H1 (cell line): Measurements from ENCODE around the gene OPCML. TPM values are rescaled to one million over a fixed set of nuclear protein-coding genes. Genes with fewer than 3 reads are reported as not detected.
A peak's percentile ranks its signal among the peaks of the same experiment; 100 is the strongest.

Experiments
- CTCF ChIA-PET: fragments of 300-600 bp; sonication (Branson Sonifier 250); formaldehyde crosslinking; loops from one replicate; lab custom pipeline; 2021; ENCODE audit not compliant: partially characterized antibody; lab: Charles Lee
- POLR2A ChIA-PET: fragments of 300-600 bp; sonication (Branson Sonifier 250); formaldehyde crosslinking; loops from one replicate; lab custom pipeline; 2021; ENCODE audit warnings: inconsistent platforms; ENCODE audit not compliant: partially characterized antibody; lab: Charles Lee
- DNase-seq, 2 experiments: peaks; one replicate each; pipeline versions ENCODE4 v3.0.0 to v3.0.0-alpha.2; 2010 to 2022; ENCODE audit warnings: low spot score in 2 of 2, low read depth in 1 of 2, mixed read lengths in 1 of 2
- FAIRE-seq: peaks from 2 replicates; lab custom pipeline; 2011; peaks lifted over from hg19 to GRCh38; lab: Jason Lieb, UNC
- H2AFZ ChIP-seq: 2 replicates; pipeline ENCODE4 v1.8.1; 2012; ENCODE audit warnings: low read length, inconsistent platforms
- H2AK5ac ChIP-seq: 2 replicates; pipeline ENCODE4 v1.6.1; 2013; ENCODE audit warnings: low read depth, low read length
- H2BK120ac ChIP-seq: replicated peaks from 2 replicates; pipeline ENCODE3; 2013; ENCODE audit warnings: low read depth, low read length, inconsistent platforms
- H2BK12ac ChIP-seq: 2 replicates; pipeline ENCODE4 v1.6.1; 2013; ENCODE audit warnings: low read depth, low read length
- H2BK15ac ChIP-seq: 2 replicates; pipeline ENCODE4 v1.6.1; 2013; ENCODE audit warnings: low read length
- H2BK20ac ChIP-seq: 2 replicates; pipeline ENCODE4 v1.6.1; 2013; ENCODE audit warnings: low read length
- H2BK5ac ChIP-seq: 2 replicates; pipeline ENCODE4 v1.6.1; 2013; ENCODE audit warnings: low read depth, low read length
- H3K14ac ChIP-seq: 2 replicates; pipeline ENCODE4 v1.6.1; 2013; ENCODE audit warnings: inconsistent platforms; ENCODE audit not compliant: insufficient read length
- H3K18ac ChIP-seq: 2 replicates; pipeline ENCODE4 v1.6.1; 2013; ENCODE audit warnings: low read length; ENCODE audit errors: extremely low read depth
- H3K23ac ChIP-seq: 2 replicates; pipeline ENCODE4 v1.6.1; 2013; ENCODE audit warnings: inconsistent platforms; ENCODE audit not compliant: insufficient read length
- H3K23me2 ChIP-seq: 2 replicates; pipeline ENCODE4 v1.6.1; 2013; ENCODE audit warnings: low read depth, low read length
- H3K27ac ChIP-seq: 2 replicates; pipeline ENCODE4 v1.6.1; 2011; ENCODE audit warnings: low read depth, low read length, inconsistent platforms
- H3K27me3 ChIP-seq, 4 experiments: replicated peaks in 1 of 4; 1 replicate in 1 of 4; 2 replicates in 3 of 4; pipeline versions ENCODE4 v1.6.1 to v1.8.1; 2011 to 2013; ENCODE audit warnings: low read length in 3 of 4, mild to moderate bottlenecking in 3 of 4, inconsistent platforms in 2 of 4, mixed read lengths in 2 of 4, moderate library complexity in 1 of 4; ENCODE audit not compliant: control insufficient read depth in 3 of 4, insufficient read depth in 3 of 4; ENCODE audit errors: extremely low read depth in 1 of 4
- H3K36me3 ChIP-seq, 4 experiments: 2 replicates each; pipeline versions ENCODE4 v1.6.1 to v1.8.1; 2011 to 2013; ENCODE audit warnings: mild to moderate bottlenecking in 4 of 4, low read length in 3 of 4, moderate library complexity in 2 of 4, control low read depth in 1 of 4, inconsistent platforms in 1 of 4; ENCODE audit not compliant: insufficient read depth in 4 of 4, control insufficient read depth in 2 of 4
- H3K4ac ChIP-seq: replicated peaks from 2 replicates; pipeline ENCODE3; 2013; ENCODE audit warnings: low read length, low read depth, mixed read lengths, inconsistent platforms; ENCODE audit not compliant: insufficient read length
- H3K4me1 ChIP-seq, 4 experiments: replicated peaks in 1 of 4; 1 replicate in 1 of 4; 2 replicates in 3 of 4; pipeline versions ENCODE4 v1.6.1 to v1.8.1; 2011 to 2013; ENCODE audit warnings: low read length in 3 of 4, inconsistent platforms in 2 of 4, mixed read lengths in 1 of 4; ENCODE audit not compliant: insufficient read depth in 4 of 4, control insufficient read depth in 3 of 4
- H3K4me2 ChIP-seq, 2 experiments: 2 replicates each; pipeline versions ENCODE4 v1.6.1 to v1.8.1; 2011 to 2013; ENCODE audit warnings: low read depth in 2 of 2, low read length in 2 of 2, control low read depth in 1 of 2, inconsistent platforms in 1 of 2, mild to moderate bottlenecking in 1 of 2; ENCODE audit not compliant: insufficient read depth in 1 of 2
- H3K4me3 ChIP-seq, 4 experiments: fragments of 200-600, 300-600 bp in 1 of 4; sonication (generic), shearing (Covaris generic), sonication (Bioruptor Twin) in 1 of 4; 2 replicates each; pipeline versions ENCODE4 v1.5.1 to v1.8.1; 2011 to 2016; ENCODE audit warnings: low read length in 4 of 4, low read depth in 3 of 4, control low read depth in 2 of 4, inconsistent platforms in 2 of 4, mild to moderate bottlenecking in 2 of 4, mixed read lengths in 1 of 4, moderate library complexity in 1 of 4; ENCODE audit not compliant: insufficient read depth in 2 of 4; ENCODE audit errors: extremely low read depth in 1 of 4
- H3K56ac ChIP-seq: replicated peaks from 2 replicates; pipeline ENCODE3; 2013; ENCODE audit warnings: low read depth, mild to moderate bottlenecking, mixed read lengths, low read length, inconsistent platforms; ENCODE audit not compliant: insufficient read length
- H3K79me1 ChIP-seq: 2 replicates; pipeline ENCODE4 v1.6.1; 2013; ENCODE audit warnings: low read depth, low read length, control low read depth
- H3K79me2 ChIP-seq, 2 experiments: 2 replicates each; pipeline versions ENCODE4 v1.6.1 to v1.8.1; 2012 to 2013; ENCODE audit warnings: low read length in 2 of 2, mild to moderate bottlenecking in 2 of 2, inconsistent platforms in 1 of 2; ENCODE audit not compliant: insufficient read depth in 2 of 2, control insufficient read depth in 1 of 2
- H3K9ac ChIP-seq, 4 experiments: replicated peaks in 1 of 4; 1 replicate in 1 of 4; 2 replicates in 3 of 4; pipeline versions ENCODE4 v1.6.1 to v1.8.1; 2011 to 2013; ENCODE audit warnings: low read depth in 3 of 4, low read length in 3 of 4, control low read depth in 2 of 4, mild to moderate bottlenecking in 2 of 4, moderate library complexity in 2 of 4, inconsistent platforms in 1 of 4; ENCODE audit errors: extremely low read depth in 1 of 4
- H3K9me3 ChIP-seq, 2 experiments: 2 replicates each; pipeline versions ENCODE4 v1.6.1 to v1.8.1; 2012 to 2013; ENCODE audit warnings: mild to moderate bottlenecking in 2 of 2, moderate library complexity in 2 of 2, control low read depth in 1 of 2, inconsistent platforms in 1 of 2, low read depth in 1 of 2, low read length in 1 of 2, mixed read lengths in 1 of 2; ENCODE audit not compliant: insufficient read depth in 2 of 2
- H4K20me1 ChIP-seq, 2 experiments: replicated peaks in 1 of 2; 2 replicates each; pipeline versions ENCODE3 to v1.8.1; 2011 to 2013; ENCODE audit warnings: inconsistent platforms in 2 of 2, low read length in 2 of 2, mild to moderate bottlenecking in 1 of 2; ENCODE audit not compliant: insufficient read depth in 2 of 2, control insufficient read depth in 1 of 2
- H4K5ac ChIP-seq: 2 replicates; pipeline ENCODE4 v1.6.1; 2013; ENCODE audit warnings: low read length, low read depth, mixed read lengths, inconsistent platforms; ENCODE audit not compliant: insufficient read length
- H4K8ac ChIP-seq: 2 replicates; pipeline ENCODE4 v1.8.0; 2013; ENCODE audit warnings: mild to moderate bottlenecking, moderate library complexity, low read length, inconsistent platforms; ENCODE audit not compliant: insufficient read depth; ENCODE audit errors: extremely low read depth
- H4K91ac ChIP-seq: replicated peaks from 2 replicates; pipeline ENCODE3; 2013; ENCODE audit warnings: low read length, mixed read lengths, inconsistent platforms; ENCODE audit not compliant: insufficient read length
- BACH1 ChIP-seq: IDR thresholded peaks from 2 replicates; pipeline ENCODE4 v1.6.1; 2012; ENCODE audit warnings: low read length, improper control_type of control experiment
- FOSL1 ChIP-seq: IDR thresholded peaks from 2 replicates; pipeline ENCODE4 v1.6.1; 2011; ENCODE audit warnings: mild to moderate bottlenecking, low read depth, low read length, moderate library complexity; ENCODE audit not compliant: insufficient read depth
- KDM1A ChIP-seq: fragments of 200-600, 300-600 bp; sonication (generic); IDR thresholded peaks from 2 replicates; pipeline ENCODE4 v1.7.1; 2016; ENCODE audit warnings: mild to moderate bottlenecking, low read length, borderline replicate concordance
- PHF8 ChIP-seq: fragments of 200-600 bp; sonication (generic); conservative IDR thresholded peaks from 2 replicates; pipeline ENCODE4 v1.7.1; 2012; ENCODE audit warnings: low read depth, mild to moderate bottlenecking, inconsistent platforms, low read length, moderate library complexity
- RNF2 ChIP-seq: fragments of 200-900, 300-1000 bp; sonication (generic); IDR thresholded peaks from 2 replicates; pipeline ENCODE4 v1.7.1; 2016; ENCODE audit warnings: borderline replicate concordance, low read depth, mild to moderate bottlenecking, antibody characterized with exemption, low read length; ENCODE audit not compliant: poor library complexity, severe bottlenecking; ENCODE audit errors: missing control alignments
- SIRT6 ChIP-seq: IDR thresholded peaks from one replicate; pipeline ENCODE4 v1.7.1; 2012; ENCODE audit warnings: low read length, inconsistent platforms
- SP1 ChIP-seq: IDR thresholded peaks from 2 replicates; pipeline ENCODE4 v1.6.1; 2011; ENCODE audit warnings: low read depth, low read length
- YY1 ChIP-seq: IDR thresholded peaks from 2 replicates; pipeline ENCODE4 v1.6.1; 2011; ENCODE audit warnings: low read depth, mild to moderate bottlenecking, low read length
- WGBS, 2 experiments: shearing (Covaris generic) in 1 of 2; methylation state at CpG; one replicate each; pipeline versions ENCODE4 v1.1.6 to v1.1.7; 2013 to 2015; ENCODE audit warnings: low lambda C conversion rate in 2 of 2, mixed read lengths in 2 of 2, inconsistent platforms in 1 of 2, low coverage in 1 of 2, missing lambda C conversion rate in 1 of 2; ENCODE audit not compliant: insufficient replicate concordance in 2 of 2, insufficient coverage in 1 of 2, insufficient read length in 1 of 2; ENCODE audit errors: extremely low coverage in 1 of 2, missing lambda C conversion rate in 1 of 2; 5-methylcytosine and 5-hydroxymethylcytosine counted together
- polyA plus RNA-seq, 7 experiments: library from polyadenylated mRNA; depleted of rRNA in 3 of 7; stranded (reverse) in 5 of 7; unstranded in 2 of 7; fragments of >200 nt in 5 of 7; fragments of 200-250 nt in 2 of 7; gene quantifications; 1 replicate in 5 of 7; 2 replicates in 1 of 7; 4 replicates in 1 of 7; pipeline versions ENCODE4 v1.2.1 to v1.2.3, GENCODE V29; 2011 to 2013; ENCODE audit warnings: missing spikeins in 2 of 7, mixed read lengths in 2 of 7
- total RNA-seq: library from RNA; stranded (reverse); fragmentation: NEBNext Ultra II Directional; extraction: Animal tissue kit (Norgen Biotek cat#: 25700); gene quantifications from 2 replicates; pipeline ENCODE4 v1.2.1, GENCODE V29; 2021

Gene OPCML
- total and polyA plus RNA-seq, 2 of the 8 experiments (the other 6 are each of a cell fraction or from before 2014, with no cell fraction given), result 2.3 to 3.1 TPM

DNA sequence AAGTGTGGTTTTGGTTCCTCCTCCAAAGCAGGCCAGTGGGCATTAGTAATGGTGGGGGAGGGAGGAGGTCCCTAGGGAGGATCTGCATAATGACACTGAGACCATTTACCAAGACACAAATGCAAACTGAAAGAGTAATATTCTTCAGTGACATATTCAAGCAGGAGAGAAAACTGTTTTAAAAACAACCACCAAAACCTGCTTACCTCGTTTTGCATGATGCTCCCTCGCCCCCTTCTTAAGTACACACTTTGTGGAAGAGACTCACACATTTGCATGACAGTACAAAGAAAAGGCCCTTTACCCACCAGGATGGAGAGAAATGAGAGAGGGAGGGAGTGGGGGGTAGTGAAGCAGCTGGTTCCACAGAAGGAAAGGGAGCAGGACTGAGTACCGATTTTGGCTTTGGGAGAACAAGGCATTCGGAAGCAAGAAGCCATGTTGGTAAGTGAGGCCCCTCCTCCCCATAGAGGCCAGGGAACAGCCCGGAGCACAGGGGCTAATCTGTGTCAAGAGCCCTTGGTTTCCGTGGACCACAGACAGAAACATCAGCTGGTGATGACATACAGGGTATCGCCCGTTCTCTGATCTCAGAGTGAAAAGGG lies 13.0 kb upstream of the OPCML start:
- Histone ChIP-seq H3K79me1 (no peaks in the 10 kb centered on the region), H3K14ac (no peak overlapping the region), H3K4me3 (peak overlapping the region in 1 of 4 experiments; percentile 24; a peak in 1 of 8 replicates), H4K91ac (peak overlapping the region; percentile 59), H3K36me3 (no peaks in the 10 kb centered on the region), H2BK12ac (peak overlapping the region; percentile 64; the same call in 1 of the 2 replicates), H2BK5ac (peak overlapping the region; percentile 75; the same call in 1 of the 2 replicates), H3K27me3 (no peaks in the 10 kb centered on the region), H3K4ac (peak overlapping the region; percentile 32), H2BK120ac (no peak overlapping the region), H4K20me1 (no peaks in the 10 kb centered on the region)
- no peak for DNase-seq
- ChIA-PET CTCF (interaction anchor here (1.7 kb wide), 1 partner anchor 74 kb away, joined by 4 read pairs; no protein-coding TSS in a partner anchor), POLR2A (interaction anchor here (0.8 to 1.3 kb wide), 2 partner anchors 14 to 35 kb away, joined by 3 to 5 read pairs; no protein-coding TSS in a partner anchor)
- TF ChIP-seq PHF8 (no peak), KDM1A (no peak), BACH1 (no peak), SP1 (no peak), RNF2 (no peak), FOSL1 (no peak), SIRT6 (no peak), YY1 (no peak)
- TF ChIP-seq, all 59 proteins: peak for 0
- peak overlapping the region; percentile 88; the same call in 1 of the 2 replicates for H2AFZ ChIP-seq
- H2BK20ac ChIP-seq, result no peak overlapping the region
- no peak overlapping the region; the same call in 1 of the 2 replicates for H4K8ac ChIP-seq
- H2BK15ac ChIP-seq, result 0 out of 2 replicates have a peak overlapping the region, but pooled peaks have one; percentile 35
- H3K79me2 ChIP-seq, result no peaks in the 10 kb centered on the region
- H3K23me2 ChIP-seq, result peaks cover 3% of the 10 kb centered on the region; the same call in 1 of the 2 replicates
- H3K9me3 ChIP-seq, result no peaks in the 10 kb centered on the region
- no peak overlapping the region for H3K56ac ChIP-seq
- peak overlapping the region; percentile 25 for H4K5ac ChIP-seq
- no peak overlapping the region for H3K27ac ChIP-seq
- WGBS, 2 experiments, result 62% methylated on average over 8 of the region's 8 CpGs; no CpG with 5 or more reads in 1 of the 2 experiments
- no peak overlapping the region for H2AK5ac ChIP-seq
- H3K9ac ChIP-seq, result no peak overlapping the region
- peak overlapping the region; percentile 4 to 33; a peak in 2 of 4 replicates for H3K4me2 ChIP-seq
- no peak overlapping the region for H3K23ac ChIP-seq
- no peak for FAIRE-seq
- H3K4me1 ChIP-seq, result peaks cover 6 to 21% (median 16%) of the 10 kb centered on the region in 4 experiments; a peak in 6 of 7 replicates
- H3K18ac ChIP-seq, result peak overlapping the region; percentile 1
